Right lobe of liver (tissue), 6 donors: ENCODE data around the gene CACNA2D2. TPM values are rescaled to one million over a fixed set of nuclear protein-coding genes. Genes with fewer than 3 reads are reported as not detected.

Source experiments
- ATAC-seq, 4 donors: fragments of 200-7000 bp; cut with Tn5 transposase; one replicate each; pipeline ENCODE4 v1.9.1; 2020; ENCODE audit warnings: mild to moderate bottlenecking in 4 of 4, moderate library complexity in 4 of 4
- DNase-seq, 3 donors: peaks; one replicate each; pipeline ENCODE4 v3.0.0-alpha.2; 2020
- H3K27ac ChIP-seq, 3 donors: fragments of 200-600 bp; one replicate each; pipeline ENCODE4 v1.8.0; 2022
- H3K27me3 ChIP-seq, 2 donors: fragments of 200-600 bp; one replicate each; pipeline ENCODE4 v1.8.0; 2022
- H3K36me3 ChIP-seq, 4 donors: fragments of 200-600 bp; sonication (generic) in 1 of 4; one replicate each; pipeline versions ENCODE4 v1.5.1 to v1.8.0; 2017 to 2022; ENCODE audit warnings: control low read depth in 1 of 4
- H3K4me1 ChIP-seq, 4 donors: fragments of 200-600 bp; sonication (generic) in 1 of 4; one replicate each; pipeline versions ENCODE4 v1.5.1 to v1.8.0; 2017 to 2022; ENCODE audit warnings: control low read depth in 1 of 4
- H3K4me3 ChIP-seq, 3 donors: fragments of 200-600 bp; one replicate each; pipeline ENCODE4 v1.8.0; 2022
- H3K9me3 ChIP-seq, 4 donors: fragments of 200-600 bp; sonication (generic) in 1 of 4; one replicate each; pipeline versions ENCODE4 v1.5.1 to v1.8.0; 2017 to 2022; ENCODE audit warnings: control low read depth in 1 of 4
- POLR2A ChIP-seq: fragments of 450-650 bp; IDR thresholded peaks from one replicate; pipeline ENCODE4 v1.6.1; 2017; ENCODE audit warnings: antibody characterized with exemption, mild to moderate bottlenecking
- WGBS: methylation state at CpG from one replicate; pipeline ENCODE4 v1.1.6; 2018; ENCODE audit warnings: low coverage, low lambda C conversion rate; ENCODE audit not compliant: insufficient coverage; ENCODE audit errors: missing lambda C conversion rate; 5-methylcytosine and 5-hydroxymethylcytosine counted together
- intact Hi-C, 2 donors: fragments of 100-400 bp; cut with DNase I; formaldehyde crosslinking; loops; one replicate each; pipeline versions ENCODE4 v1.11.2 to v1.14.1; 2022
- total RNA-seq, 6 experiments: library from RNA; depleted of rRNA in 2 of 6; stranded (reverse); fragments of >200 nt in 2 of 6; fragmentation: NEBNext Ultra II Directional in 3 of 6; extraction: Animal tissue kit (Norgen Biotek cat#: 25700) in 3 of 6; gene quantifications; one replicate each; pipeline versions ENCODE4 v1.1.0 to v1.2.4, GENCODE V29; 2016 to 2023
- TF ChIP-seq, protein P1 (sequence below), 4 donors: fragments of 200-600 bp in 3 of 4; fragments of 450-650 bp in 1 of 4; IDR thresholded peaks; one replicate each; pipeline versions ENCODE4 v1.5.1 to v1.8.0; 2016 to 2022; ENCODE audit warnings: antibody characterized with exemption in 4 of 4, mild to moderate bottlenecking in 2 of 4
- donor health status: DM: no; HTN: yes; CAD: no.
- donor health status: DM: no; HTN: no; CAD: no.
- donor health status: DM: no; HTN: no; CAD: no.
- donor health status: DM: no; HTN: yes; CAD: no.
- donor health status: DM: no; HTN: yes; CAD: no.

Gene CACNA2D2
- total RNA-seq, 6 experiments from 2014 or later: 0.06 to 0.39 (median 0.26) TPM; not detected in 1

DNA sequence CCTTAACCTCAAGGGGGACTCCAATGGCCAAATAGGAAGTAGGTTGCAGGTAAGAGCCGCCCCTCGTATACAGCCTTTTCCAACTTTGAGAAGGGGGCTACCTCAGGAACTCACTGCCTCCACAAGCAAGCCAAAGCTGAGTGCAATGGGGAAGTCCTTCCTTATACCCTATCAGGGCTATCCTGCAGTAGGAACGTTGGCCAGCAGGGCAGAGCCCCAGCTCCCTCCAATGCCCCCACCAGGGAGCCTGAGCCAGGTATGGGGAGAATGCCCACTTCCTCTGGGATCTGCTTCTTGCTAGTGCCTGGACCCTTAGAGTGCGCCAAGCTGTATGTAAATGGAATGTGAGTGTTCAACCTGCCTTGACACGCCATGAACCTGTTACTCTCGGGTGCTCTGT lies 16.3 kb downstream of the CACNA2D2 start:
- no peak for ATAC-seq
- TF ChIP-seq, protein P1, sequence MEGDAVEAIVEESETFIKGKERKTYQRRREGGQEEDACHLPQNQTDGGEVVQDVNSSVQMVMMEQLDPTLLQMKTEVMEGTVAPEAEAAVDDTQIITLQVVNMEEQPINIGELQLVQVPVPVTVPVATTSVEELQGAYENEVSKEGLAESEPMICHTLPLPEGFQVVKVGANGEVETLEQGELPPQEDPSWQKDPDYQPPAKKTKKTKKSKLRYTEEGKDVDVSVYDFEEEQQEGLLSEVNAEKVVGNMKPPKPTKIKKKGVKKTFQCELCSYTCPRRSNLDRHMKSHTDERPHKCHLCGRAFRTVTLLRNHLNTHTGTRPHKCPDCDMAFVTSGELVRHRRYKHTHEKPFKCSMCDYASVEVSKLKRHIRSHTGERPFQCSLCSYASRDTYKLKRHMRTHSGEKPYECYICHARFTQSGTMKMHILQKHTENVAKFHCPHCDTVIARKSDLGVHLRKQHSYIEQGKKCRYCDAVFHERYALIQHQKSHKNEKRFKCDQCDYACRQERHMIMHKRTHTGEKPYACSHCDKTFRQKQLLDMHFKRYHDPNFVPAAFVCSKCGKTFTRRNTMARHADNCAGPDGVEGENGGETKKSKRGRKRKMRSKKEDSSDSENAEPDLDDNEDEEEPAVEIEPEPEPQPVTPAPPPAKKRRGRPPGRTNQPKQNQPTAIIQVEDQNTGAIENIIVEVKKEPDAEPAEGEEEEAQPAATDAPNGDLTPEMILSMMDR (IDR thresholded peaks at IDR 0.05): no peak
- no peak for TF ChIP-seq POLR2A
- no peaks in the 10 kb centered on the region for H3K27me3 ChIP-seq
- no peaks in the 10 kb centered on the region for H3K9me3 ChIP-seq
- H3K4me3 ChIP-seq: no peak overlapping the region
- H3K4me1 ChIP-seq: no peaks in the 10 kb centered on the region
- no peak overlapping the region for H3K27ac ChIP-seq
- DNase-seq: no peak
- WGBS: 94% methylated on average over 3 of the region's 6 CpGs
- intact Hi-C loops: no loop called here
- no peaks in the 10 kb centered on the region for H3K36me3 ChIP-seq

DNA sequence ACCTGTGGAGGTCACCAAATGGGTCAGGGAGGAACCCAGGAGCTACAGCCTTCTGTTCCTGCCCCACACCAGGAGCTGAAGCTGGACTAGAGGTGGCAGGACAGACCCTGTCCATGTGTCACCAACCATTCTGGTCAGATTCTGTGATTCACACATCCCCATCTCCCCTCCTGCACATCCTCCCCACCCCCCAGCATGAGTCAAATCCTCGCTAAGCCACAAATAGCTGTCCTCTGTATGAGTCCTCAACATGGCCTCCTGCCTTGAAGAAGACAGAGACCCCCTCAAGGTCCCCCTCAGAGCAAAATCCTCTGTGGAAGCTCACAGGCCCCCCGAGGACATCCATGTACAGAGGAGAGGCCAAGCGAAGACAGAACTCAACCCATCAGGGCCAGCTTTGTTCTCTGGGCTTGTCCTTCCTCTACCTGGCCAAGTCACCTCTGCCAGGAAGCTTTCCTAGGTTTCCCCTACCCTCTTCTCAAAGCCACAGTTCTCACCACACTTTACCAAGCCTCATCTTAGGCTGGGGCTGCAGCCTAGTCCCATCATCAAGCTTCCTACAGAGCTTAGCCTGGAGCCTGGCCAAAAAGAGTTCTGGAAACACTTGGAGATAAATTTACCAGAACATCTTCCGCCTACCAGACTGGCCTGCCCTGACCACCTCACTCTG lies 17.1 kb downstream of the CACNA2D2 start:
- TF ChIP-seq POLR2A: no peak
- Histone ChIP-seq H3K4me1 (no peaks in the 10 kb centered on the region), H3K4me3 (no peak overlapping the region), H3K27ac (no peak overlapping the region), H3K9me3 (no peaks in the 10 kb centered on the region), H3K27me3 (no peaks in the 10 kb centered on the region), H3K36me3 (no peaks in the 10 kb centered on the region)
- no peak for DNase-seq
- no peak for ATAC-seq
- 60% methylated on average over 1 of the region's 4 CpGs for WGBS
- intact Hi-C loops: no loop called here

GRCh38 chr3:50484722-50485121 lies 18.7 kb downstream of the CACNA2D2 start:
- intact Hi-C loops: no loop called here
- no peaks in the 10 kb centered on the region for H3K9me3 ChIP-seq
- no peaks in the 10 kb centered on the region for H3K36me3 ChIP-seq
- DNase-seq: no peak
- no peaks in the 10 kb centered on the region for H3K4me1 ChIP-seq
- WGBS: no CpG with 5 or more reads among the region's 8 CpGs
- ATAC-seq: no peak
- TF ChIP-seq, protein P1 (IDR thresholded peaks at IDR 0.05): no peak
- no peak for TF ChIP-seq POLR2A
- no peak overlapping the region for H3K27ac ChIP-seq
- H3K4me3 ChIP-seq: no peak overlapping the region
- no peaks in the 10 kb centered on the region for H3K27me3 ChIP-seq

GRCh38 chr3:50483374-50483773 lies 20.1 kb downstream of the CACNA2D2 start:
- Histone ChIP-seq H3K4me3 (no peak overlapping the region), H3K4me1 (peaks cover 0 to under 1% (median 0%) of the 10 kb centered on the region in 4 donors), H3K36me3 (no peaks in the 10 kb centered on the region), H3K27ac (no peak overlapping the region), H3K9me3 (no peaks in the 10 kb centered on the region), H3K27me3 (no peaks in the 10 kb centered on the region)
- intact Hi-C loops: no loop called here
- TF ChIP-seq, protein P1 (IDR thresholded peaks at IDR 0.05): no peak
- no peak for TF ChIP-seq POLR2A
- 50% methylated on average over 2 of the region's 6 CpGs for WGBS
- no peak for ATAC-seq
- DNase-seq: no peak

DNA sequence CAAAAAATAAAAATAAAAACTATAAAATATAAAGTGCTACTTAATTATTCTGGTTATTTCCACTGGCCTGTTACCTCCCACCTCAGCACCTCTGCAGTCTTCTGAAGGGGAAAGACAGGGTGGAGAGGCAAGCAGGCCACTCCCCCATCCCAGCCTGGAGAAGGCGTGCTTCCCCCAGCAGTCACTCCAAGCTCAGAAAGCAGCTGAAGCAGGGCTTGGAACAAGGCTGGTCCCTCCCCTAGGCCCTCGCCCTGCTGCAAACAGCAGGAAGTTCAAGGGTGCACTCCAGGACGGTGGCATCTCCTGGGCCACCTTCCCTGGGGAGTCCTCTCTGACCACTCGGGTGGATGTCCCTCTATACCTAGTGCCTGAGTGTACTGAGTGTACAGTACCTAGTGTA lies 21.4 kb downstream of the CACNA2D2 start:
- H3K27ac ChIP-seq: no peak overlapping the region
- 53% methylated on average over 2 of the region's 4 CpGs for WGBS
- peaks cover 0 to 11% (median 2%) of the 10 kb centered on the region in 4 donors for H3K4me1 ChIP-seq
- H3K4me3 ChIP-seq: no peak overlapping the region
- no peaks in the 10 kb centered on the region for H3K27me3 ChIP-seq
- H3K9me3 ChIP-seq: no peaks in the 10 kb centered on the region
- intact Hi-C loops: no loop called here
- TF ChIP-seq, protein P1 (IDR thresholded peaks at IDR 0.05): no peak
- no peak for TF ChIP-seq POLR2A
- ATAC-seq (no peak), DNase-seq (no peak)
- no peaks in the 10 kb centered on the region for H3K36me3 ChIP-seq
